NB4 (cell line): ENCODE data around the gene PTPRD.

Experiments
- DNase-seq: peaks from one replicate; pipeline ENCODE4 v3.0.0; 2010; ENCODE audit warnings: low read depth
- H3K4me3 ChIP-seq: one replicate; pipeline ENCODE4 v1.5.1; 2011; ENCODE audit warnings: mild to moderate bottlenecking, low read depth, low read length, moderate library complexity
- CTCF ChIP-seq: IDR thresholded peaks from one replicate; pipeline ENCODE4 v1.5.1; 2012; ENCODE audit warnings: low read depth, low read length
- MAX ChIP-seq: IDR thresholded peaks from 2 replicates; pipeline ENCODE4 v1.6.1; 2011; ENCODE audit warnings: low read depth, low read length
- MYC ChIP-seq: IDR thresholded peaks from 2 replicates; pipeline ENCODE4 v1.6.1; 2011; ENCODE audit warnings: low read depth, low read length
- POLR2A ChIP-seq: IDR thresholded peaks from 2 replicates; pipeline ENCODE4 v1.6.1; 2011; ENCODE audit warnings: mild to moderate bottlenecking; ENCODE audit not compliant: insufficient read length; ENCODE audit errors: extremely low read depth

PTPRD gene

GRCh38 chr9:8871396-8871795 lies 1741.4 kb downstream of the PTPRD start:
- no peak overlapping the region for H3K4me3 ChIP-seq

GRCh38 chr9:8869812-8870211 lies 1743.0 kb downstream of the PTPRD start:
- TF ChIP-seq POLR2A (no peak), MAX (no peak), CTCF (no peak), MYC (no peak)
- H3K4me3 ChIP-seq, result no peak overlapping the region

More at GRCh38 chr9:8871396-8871795, 1741.4 kb downstream of the PTPRD start:
- no peak for DNase-seq
- no peak for TF ChIP-seq CTCF
- TF ChIP-seq MYC, result no peak
- TF ChIP-seq POLR2A, result no peak
- TF ChIP-seq MAX, result no peak

GRCh38 chr9:8868632-8869031 lies 1744.2 kb downstream of the PTPRD start:
- DNase-seq, result no peak
- TF ChIP-seq POLR2A (no peak), MYC (no peak), CTCF (no peak), MAX (no peak)
- H3K4me3 ChIP-seq, result no peak overlapping the region

More at GRCh38 chr9:8869812-8870211, 1743.0 kb downstream of the PTPRD start:
- no peak for DNase-seq

- no peak overlapping the region for H3K4me3 ChIP-seq
- TF ChIP-seq POLR2A (no peak), MYC (no peak), CTCF (no peak), MAX (no peak)
- no peak for DNase-seq
Measured at GRCh38 chr9:8867148-8867547, 1745.7 kb downstream of the PTPRD start.

- TF ChIP-seq CTCF, result no peak
- no peak for TF ChIP-seq MAX
- no peak for TF ChIP-seq MYC
- TF ChIP-seq POLR2A, result no peak
- no peak overlapping the region for H3K4me3 ChIP-seq
- no peak for DNase-seq
Measured at GRCh38 chr9:8864545-8864896, 1748.3 kb downstream of the PTPRD start.
